ENCODE data around the gene PTPN2. TPM values are rescaled to one million over a fixed set of nuclear protein-coding genes. Genes with fewer than 3 reads are reported as not detected.

Gene PTPN2
- total RNA-seq, 4 donors from 2014 or later = 17.0 to 20.0 (median 17.5) TPM

DNA sequence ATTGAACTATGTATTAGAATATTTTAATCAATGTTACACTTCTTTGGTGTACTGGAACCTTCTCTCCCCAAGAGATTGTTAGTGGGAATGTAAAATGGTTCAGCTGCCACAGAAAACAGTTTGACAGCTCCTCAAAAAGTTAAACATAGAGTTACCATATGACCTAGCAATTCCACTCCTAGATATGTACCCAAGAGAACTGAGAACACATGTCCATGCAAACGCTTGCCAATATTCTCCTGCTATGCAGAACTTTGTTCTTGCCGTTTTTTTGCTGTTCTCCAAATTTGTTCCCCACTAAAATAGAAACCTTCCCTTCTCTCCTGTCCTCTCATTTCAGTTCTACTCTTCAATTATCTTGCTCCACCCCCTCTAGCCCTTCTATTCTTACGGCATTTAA, 87.6 kb downstream of the PTPN2 start:
- in situ Hi-C loops (cut with MboI; ENCODE audit: low sequenced_read_pairs in 4 of 4) (no loop called here), intact Hi-C loops (cut with DNase I; ENCODE audit: low total_unique reads) (no loop called here)
- H3K4me3 ChIP-seq = no peak overlapping the region
- peaks cover 0 to 46% of the 10 kb centered on the region in 2 donors for H3K36me3 ChIP-seq
- DNase-seq (no peak), ATAC-seq (no peak)
- H3K4me1 ChIP-seq = no peaks in the 10 kb centered on the region
- TF ChIP-seq, protein P1, sequence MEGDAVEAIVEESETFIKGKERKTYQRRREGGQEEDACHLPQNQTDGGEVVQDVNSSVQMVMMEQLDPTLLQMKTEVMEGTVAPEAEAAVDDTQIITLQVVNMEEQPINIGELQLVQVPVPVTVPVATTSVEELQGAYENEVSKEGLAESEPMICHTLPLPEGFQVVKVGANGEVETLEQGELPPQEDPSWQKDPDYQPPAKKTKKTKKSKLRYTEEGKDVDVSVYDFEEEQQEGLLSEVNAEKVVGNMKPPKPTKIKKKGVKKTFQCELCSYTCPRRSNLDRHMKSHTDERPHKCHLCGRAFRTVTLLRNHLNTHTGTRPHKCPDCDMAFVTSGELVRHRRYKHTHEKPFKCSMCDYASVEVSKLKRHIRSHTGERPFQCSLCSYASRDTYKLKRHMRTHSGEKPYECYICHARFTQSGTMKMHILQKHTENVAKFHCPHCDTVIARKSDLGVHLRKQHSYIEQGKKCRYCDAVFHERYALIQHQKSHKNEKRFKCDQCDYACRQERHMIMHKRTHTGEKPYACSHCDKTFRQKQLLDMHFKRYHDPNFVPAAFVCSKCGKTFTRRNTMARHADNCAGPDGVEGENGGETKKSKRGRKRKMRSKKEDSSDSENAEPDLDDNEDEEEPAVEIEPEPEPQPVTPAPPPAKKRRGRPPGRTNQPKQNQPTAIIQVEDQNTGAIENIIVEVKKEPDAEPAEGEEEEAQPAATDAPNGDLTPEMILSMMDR (IDR thresholded peaks at IDR 0.05 in 4 of 5, conservative IDR thresholded peaks at IDR 0.05 in 1 of 5) = no peak
- no peaks in the 10 kb centered on the region for H3K9me3 ChIP-seq
- H3K27ac ChIP-seq = no peak overlapping the region
- H3K27me3 ChIP-seq = no peaks in the 10 kb centered on the region

DNA sequence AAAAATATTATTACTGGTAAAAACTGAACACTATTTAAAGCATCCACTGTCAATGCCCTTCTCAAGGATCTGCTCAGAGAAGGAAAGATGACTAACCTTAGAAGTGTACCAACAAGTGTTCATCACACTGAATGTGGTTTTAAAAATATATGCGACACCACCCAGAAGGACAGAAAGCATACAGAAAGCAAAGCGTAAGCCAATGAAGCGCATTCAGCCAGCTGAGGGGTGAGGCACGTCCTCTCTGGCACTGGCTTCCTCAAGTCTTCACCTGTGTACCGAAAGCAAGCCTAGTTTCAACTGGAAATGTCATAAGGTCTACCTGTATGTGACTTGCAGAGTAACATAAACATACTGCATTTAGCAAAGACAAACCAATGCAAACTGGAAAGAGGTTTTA, 92.4 kb downstream of the PTPN2 start:
- Histone ChIP-seq H3K36me3 (peaks cover 0 to 12% of the 10 kb centered on the region in 2 donors), H3K4me3 (no peak overlapping the region), H3K9me3 (no peaks in the 10 kb centered on the region), H3K4me1 (no peaks in the 10 kb centered on the region), H3K27me3 (no peaks in the 10 kb centered on the region), H3K27ac (no peak overlapping the region)
- no peak for DNase-seq
- intact Hi-C loops (cut with DNase I; ENCODE audit: low total_unique reads) (no loop called here), in situ Hi-C loops (cut with MboI; ENCODE audit: low sequenced_read_pairs in 4 of 4) (no loop called here)
- no peak for ATAC-seq
- TF ChIP-seq, protein P1 (IDR thresholded peaks at IDR 0.05 in 4 of 5, conservative IDR thresholded peaks at IDR 0.05 in 1 of 5) = no peak
- TF ChIP-seq POLR2A (IDR thresholded peaks at IDR 0.05) = no peak

DNA sequence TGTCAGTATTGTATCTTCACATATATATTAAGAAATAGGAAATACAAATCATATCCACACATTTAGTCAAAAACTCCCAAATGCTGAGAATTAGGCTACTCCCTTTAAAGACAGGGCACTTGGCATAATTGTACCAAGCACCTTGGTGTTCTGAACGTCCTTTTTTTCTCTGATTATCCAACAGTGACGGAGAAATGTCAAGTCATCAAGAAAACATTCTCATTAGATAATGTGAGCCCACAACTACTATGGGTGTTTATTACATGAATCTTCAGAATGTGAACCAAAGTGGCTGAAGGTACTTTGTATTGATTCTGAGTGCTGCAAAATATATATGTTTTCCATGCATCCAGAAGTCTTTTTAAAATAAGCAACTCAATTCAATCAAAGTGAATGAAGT, 97.4 kb downstream of the PTPN2 start:
- TF ChIP-seq, protein P1 (IDR thresholded peaks at IDR 0.05 in 4 of 5, conservative IDR thresholded peaks at IDR 0.05 in 1 of 5) = no peak
- no peak for TF ChIP-seq POLR2A (IDR thresholded peaks at IDR 0.05)
- no peaks in the 10 kb centered on the region for H3K9me3 ChIP-seq
- no peak overlapping the region for H3K4me3 ChIP-seq
- no peak for ATAC-seq
- no peak for DNase-seq
- H3K4me1 ChIP-seq = no peaks in the 10 kb centered on the region
- intact Hi-C loops (cut with DNase I; ENCODE audit: low total_unique reads) (no loop called here), in situ Hi-C loops (cut with MboI; ENCODE audit: low sequenced_read_pairs in 4 of 4) (no loop called here)
- H3K27me3 ChIP-seq = no peaks in the 10 kb centered on the region
- peaks cover 0 to 2% of the 10 kb centered on the region in 2 donors for H3K36me3 ChIP-seq
- H3K27ac ChIP-seq = no peak overlapping the region

DNA sequence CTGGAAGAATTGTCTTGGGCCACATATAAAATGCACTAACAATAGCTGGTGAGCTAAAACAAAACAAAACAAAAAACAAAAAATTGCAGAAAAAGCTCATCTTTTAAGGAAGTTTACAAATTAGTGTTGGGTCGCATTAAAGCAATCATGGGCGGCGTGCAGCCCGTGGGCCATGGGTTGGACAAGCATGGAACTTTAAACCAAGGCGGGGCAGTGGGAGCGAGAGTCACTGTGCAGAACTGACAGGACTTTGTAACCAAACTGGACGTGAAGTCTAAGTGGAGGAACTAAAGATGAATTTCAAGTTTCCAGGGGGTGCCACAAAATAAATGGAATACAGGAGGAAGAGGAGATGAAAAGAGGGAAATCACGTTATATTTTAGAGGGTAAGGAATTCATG, 100.5 kb downstream of the PTPN2 start:
- ATAC-seq (no peak), DNase-seq (no peak)
- in situ Hi-C loops (cut with MboI; ENCODE audit: low sequenced_read_pairs in 4 of 4) = no loop called here
- Histone ChIP-seq H3K9me3 (no peaks in the 10 kb centered on the region), H3K4me3 (no peak overlapping the region), H3K36me3 (no peaks in the 10 kb centered on the region), H3K4me1 (no peaks in the 10 kb centered on the region), H3K27ac (no peak overlapping the region), H3K27me3 (no peaks in the 10 kb centered on the region)
- TF ChIP-seq, protein P1 (IDR thresholded peaks at IDR 0.05 in 4 of 5, conservative IDR thresholded peaks at IDR 0.05 in 1 of 5) = no peak
- no peak for TF ChIP-seq POLR2A (IDR thresholded peaks at IDR 0.05)
- intact Hi-C loops (cut with DNase I; ENCODE audit: low total_unique reads) = no loop called here

DNA sequence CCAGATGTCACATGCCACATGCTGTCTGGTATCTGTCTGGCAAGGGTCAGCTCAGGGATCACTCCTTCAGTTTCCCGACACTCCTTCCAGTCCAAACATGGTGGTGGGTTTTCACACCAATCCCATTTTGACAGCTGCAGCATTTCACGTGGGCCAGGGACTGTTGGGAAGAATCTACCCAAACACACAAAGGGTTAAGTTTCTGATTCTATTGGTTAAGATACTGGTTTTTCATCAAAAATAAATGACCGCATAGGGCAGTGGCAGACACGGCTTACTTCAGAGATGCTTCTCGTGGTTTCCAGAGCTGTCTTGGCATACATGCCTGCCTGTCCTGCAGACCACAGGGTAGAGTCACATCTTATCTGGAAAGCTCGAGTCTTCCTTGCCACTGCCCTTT, 101.5 kb downstream of the PTPN2 start:
- no peak for ATAC-seq
- H3K27me3 ChIP-seq = no peaks in the 10 kb centered on the region
- in situ Hi-C loops (cut with MboI; ENCODE audit: low sequenced_read_pairs in 4 of 4) = no loop called here

More for the DNA sequence above, 101.5 kb downstream of the PTPN2 start:
- Histone ChIP-seq H3K27ac (no peak overlapping the region), H3K36me3 (no peaks in the 10 kb centered on the region), H3K4me3 (no peak overlapping the region), H3K9me3 (no peaks in the 10 kb centered on the region), H3K4me1 (no peaks in the 10 kb centered on the region)
- intact Hi-C loops (cut with DNase I; ENCODE audit: low total_unique reads) = no loop called here
- TF ChIP-seq POLR2A (IDR thresholded peaks at IDR 0.05) = no peak
- TF ChIP-seq, protein P1 (IDR thresholded peaks at IDR 0.05 in 4 of 5, conservative IDR thresholded peaks at IDR 0.05 in 1 of 5) = no peak
- no peak for DNase-seq
